ENCODE measurements around the gene GIN1.

DNA sequence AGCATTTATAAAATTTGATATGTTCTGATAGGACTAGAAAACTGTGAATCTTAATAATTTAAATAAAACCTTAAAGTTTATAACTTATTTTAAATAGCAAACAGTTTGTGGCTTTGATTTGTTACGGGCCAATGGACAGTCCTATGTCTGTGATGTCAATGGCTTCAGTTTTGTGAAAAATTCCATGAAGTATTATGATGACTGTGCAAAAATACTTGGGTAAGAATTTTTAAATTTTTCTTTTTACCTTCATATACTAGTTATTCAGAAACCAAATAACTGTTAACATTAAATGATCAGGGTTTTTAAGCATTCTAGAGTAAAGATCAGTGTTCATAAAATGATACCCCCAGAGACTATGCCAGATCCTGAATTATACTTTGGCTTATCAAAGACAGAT, 31.2 kb upstream of the GIN1 start:
- TF ChIP-seq CTCF (IDR thresholded peaks at IDR 0.05; ENCODE audit: poor library complexity, severe bottlenecking) (no peak), SMC3 (conservative IDR thresholded peaks at IDR 0.05; ENCODE audit: poor library complexity) (no peak), MXI1 (conservative IDR thresholded peaks at IDR 0.05; ENCODE audit: poor library complexity, severe bottlenecking) (no peak), EZH2 (IDR thresholded peaks at IDR 0.05; ENCODE audit: borderline replicate concordance, insufficient read depth, low read length, poor library complexity, severe bottlenecking) (no peak)
- TF ChIP-seq, protein P1, sequence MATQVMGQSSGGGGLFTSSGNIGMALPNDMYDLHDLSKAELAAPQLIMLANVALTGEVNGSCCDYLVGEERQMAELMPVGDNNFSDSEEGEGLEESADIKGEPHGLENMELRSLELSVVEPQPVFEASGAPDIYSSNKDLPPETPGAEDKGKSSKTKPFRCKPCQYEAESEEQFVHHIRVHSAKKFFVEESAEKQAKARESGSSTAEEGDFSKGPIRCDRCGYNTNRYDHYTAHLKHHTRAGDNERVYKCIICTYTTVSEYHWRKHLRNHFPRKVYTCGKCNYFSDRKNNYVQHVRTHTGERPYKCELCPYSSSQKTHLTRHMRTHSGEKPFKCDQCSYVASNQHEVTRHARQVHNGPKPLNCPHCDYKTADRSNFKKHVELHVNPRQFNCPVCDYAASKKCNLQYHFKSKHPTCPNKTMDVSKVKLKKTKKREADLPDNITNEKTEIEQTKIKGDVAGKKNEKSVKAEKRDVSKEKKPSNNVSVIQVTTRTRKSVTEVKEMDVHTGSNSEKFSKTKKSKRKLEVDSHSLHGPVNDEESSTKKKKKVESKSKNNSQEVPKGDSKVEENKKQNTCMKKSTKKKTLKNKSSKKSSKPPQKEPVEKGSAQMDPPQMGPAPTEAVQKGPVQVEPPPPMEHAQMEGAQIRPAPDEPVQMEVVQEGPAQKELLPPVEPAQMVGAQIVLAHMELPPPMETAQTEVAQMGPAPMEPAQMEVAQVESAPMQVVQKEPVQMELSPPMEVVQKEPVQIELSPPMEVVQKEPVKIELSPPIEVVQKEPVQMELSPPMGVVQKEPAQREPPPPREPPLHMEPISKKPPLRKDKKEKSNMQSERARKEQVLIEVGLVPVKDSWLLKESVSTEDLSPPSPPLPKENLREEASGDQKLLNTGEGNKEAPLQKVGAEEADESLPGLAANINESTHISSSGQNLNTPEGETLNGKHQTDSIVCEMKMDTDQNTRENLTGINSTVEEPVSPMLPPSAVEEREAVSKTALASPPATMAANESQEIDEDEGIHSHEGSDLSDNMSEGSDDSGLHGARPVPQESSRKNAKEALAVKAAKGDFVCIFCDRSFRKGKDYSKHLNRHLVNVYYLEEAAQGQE (IDR thresholded peaks at IDR 0.05; ENCODE audit: borderline replicate concordance), result no peak
